OCI-LY3 (cell line): ENCODE data around the gene HDC.

ENCODE experiments used
- H2AFZ ChIP-seq: fragments of 200-600, 300-600 bp; shearing (Covaris generic); 2 replicates; pipeline ENCODE4 v1.6.0; 2014; ENCODE audit warnings: antibody characterized with exemption, low read depth, low read length
- H3K27ac ChIP-seq: fragments of 200-600, 300-600 bp; sonication (generic); 2 replicates; pipeline ENCODE4 v1.5.1; 2014; ENCODE audit warnings: mild to moderate bottlenecking, low read length, moderate library complexity, mixed read lengths
- H3K27me3 ChIP-seq: fragments of 200-600, 300-600 bp; sonication (generic); 2 replicates; pipeline ENCODE4 v1.6.1; 2014; ENCODE audit warnings: low read depth, low read length, mixed read lengths
- H3K36me3 ChIP-seq: fragments of 200-600, 300-600 bp; sonication (generic); replicated peaks from 2 replicates; pipeline ENCODE3; 2014; ENCODE audit warnings: low read depth, low read length, mixed read lengths
- H3K4me1 ChIP-seq: fragments of 300-600, 200-600 bp; sonication (generic); 2 replicates; pipeline ENCODE4 v1.6.1; 2014; ENCODE audit warnings: low read length, mixed read lengths
- H3K4me2 ChIP-seq: fragments of 200-600, 300-600 bp; sonication (generic); 2 replicates; pipeline ENCODE4 v1.6.1; 2014; ENCODE audit warnings: low read length, mixed read lengths
- H3K4me3 ChIP-seq: fragments of 300-600, 200-600 bp; sonication (generic); 2 replicates; pipeline ENCODE4 v1.5.1; 2014; ENCODE audit warnings: antibody characterized with exemption, mild to moderate bottlenecking, low read length, moderate library complexity
- H3K79me2 ChIP-seq: fragments of 300-600, 200-600 bp; shearing (Covaris generic); 2 replicates; pipeline ENCODE4 v1.6.1; 2014; ENCODE audit warnings: mild to moderate bottlenecking, low read length, mixed read lengths
- H3K9ac ChIP-seq: fragments of 300-600, 200-600 bp; shearing (Covaris generic); 2 replicates; pipeline ENCODE4 v1.6.0; 2014; ENCODE audit warnings: mild to moderate bottlenecking, low read length, moderate library complexity
- H3K9me3 ChIP-seq: fragments of 200-600, 300-600 bp; shearing (Covaris generic); 2 replicates; pipeline ENCODE4 v1.6.1; 2014; ENCODE audit warnings: low read length, mixed read lengths; ENCODE audit not compliant: insufficient read depth
- H4K20me1 ChIP-seq: fragments of 200-600, 300-600 bp; sonication (generic); 2 replicates; pipeline ENCODE4 v1.6.1; 2016; ENCODE audit warnings: low read length, mixed read lengths; ENCODE audit not compliant: insufficient read depth
- EZH2phosphoT487 ChIP-seq: fragments of 200-600 bp; shearing (Covaris generic); IDR thresholded peaks from 2 replicates; pipeline ENCODE4 v1.6.1; 2018; ENCODE audit warnings: antibody characterized with exemption, mixed run types, low read depth
- TF ChIP-seq, protein P1 (sequence below): fragments of 200-600, 300-600 bp; sonication (generic); IDR thresholded peaks from 2 replicates; pipeline ENCODE4 v1.5.1; 2014; ENCODE audit warnings: antibody characterized with exemption, low read length, low read depth

The HDC gene

DNA sequence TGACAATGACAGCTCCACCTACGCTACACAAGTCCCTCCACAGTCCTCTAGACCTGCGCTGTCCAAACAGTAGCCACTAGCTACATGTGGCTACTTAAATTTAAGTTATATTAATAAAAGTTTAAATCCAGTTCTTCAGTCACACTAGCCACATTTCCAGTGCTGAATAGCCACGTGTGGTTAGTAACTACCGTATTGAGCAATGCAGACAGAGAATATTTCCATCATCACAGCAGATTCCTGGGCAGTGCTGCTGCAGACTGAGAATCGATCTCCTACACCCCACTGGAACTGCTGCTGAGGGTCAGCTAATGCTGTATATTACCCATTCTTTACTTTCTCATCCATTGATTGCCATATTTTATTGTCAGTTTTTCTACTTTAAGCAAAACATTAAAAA, 40.9 kb downstream of the HDC start:
- Histone ChIP-seq H3K27ac (no peak overlapping the region), H3K4me3 (no peak overlapping the region), H2AFZ (no peak overlapping the region), H3K9ac (no peak overlapping the region), H3K4me2 (no peak overlapping the region), H3K9me3 (no peaks in the 10 kb centered on the region), H4K20me1 (no peaks in the 10 kb centered on the region), H3K27me3 (peaks cover 7% of the 10 kb centered on the region; the same call in 1 of the 2 replicates), H3K36me3 (no peaks in the 10 kb centered on the region), H3K79me2 (no peaks in the 10 kb centered on the region), H3K4me1 (no peaks in the 10 kb centered on the region)
- TF ChIP-seq, protein P1, sequence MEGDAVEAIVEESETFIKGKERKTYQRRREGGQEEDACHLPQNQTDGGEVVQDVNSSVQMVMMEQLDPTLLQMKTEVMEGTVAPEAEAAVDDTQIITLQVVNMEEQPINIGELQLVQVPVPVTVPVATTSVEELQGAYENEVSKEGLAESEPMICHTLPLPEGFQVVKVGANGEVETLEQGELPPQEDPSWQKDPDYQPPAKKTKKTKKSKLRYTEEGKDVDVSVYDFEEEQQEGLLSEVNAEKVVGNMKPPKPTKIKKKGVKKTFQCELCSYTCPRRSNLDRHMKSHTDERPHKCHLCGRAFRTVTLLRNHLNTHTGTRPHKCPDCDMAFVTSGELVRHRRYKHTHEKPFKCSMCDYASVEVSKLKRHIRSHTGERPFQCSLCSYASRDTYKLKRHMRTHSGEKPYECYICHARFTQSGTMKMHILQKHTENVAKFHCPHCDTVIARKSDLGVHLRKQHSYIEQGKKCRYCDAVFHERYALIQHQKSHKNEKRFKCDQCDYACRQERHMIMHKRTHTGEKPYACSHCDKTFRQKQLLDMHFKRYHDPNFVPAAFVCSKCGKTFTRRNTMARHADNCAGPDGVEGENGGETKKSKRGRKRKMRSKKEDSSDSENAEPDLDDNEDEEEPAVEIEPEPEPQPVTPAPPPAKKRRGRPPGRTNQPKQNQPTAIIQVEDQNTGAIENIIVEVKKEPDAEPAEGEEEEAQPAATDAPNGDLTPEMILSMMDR: no peak
- TF ChIP-seq EZH2phosphoT487: no peak

DNA sequence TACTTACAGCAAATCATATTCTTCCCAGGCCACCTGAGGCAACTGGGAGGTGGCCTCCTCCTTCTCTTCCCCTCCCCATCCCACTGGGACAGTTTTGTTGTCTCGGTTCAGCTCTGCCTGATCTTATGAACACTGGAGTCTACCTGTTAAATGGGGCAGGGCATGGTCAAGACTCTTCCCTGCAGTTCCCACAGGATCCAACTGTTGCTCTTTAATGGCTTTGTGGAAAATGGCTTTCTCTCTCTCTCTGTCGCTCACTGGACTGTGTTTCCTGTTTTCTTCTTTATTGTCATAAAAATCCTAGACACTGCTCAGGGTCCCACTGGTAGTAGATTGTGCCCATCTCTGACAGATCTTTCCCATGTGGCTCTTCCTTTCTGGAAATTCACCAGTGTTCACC, 43.3 kb downstream of the HDC start:
- H3K9me3 ChIP-seq: no peaks in the 10 kb centered on the region
- no peaks in the 10 kb centered on the region for H4K20me1 ChIP-seq
- H3K4me1 ChIP-seq: no peaks in the 10 kb centered on the region
- no peak overlapping the region for H3K4me3 ChIP-seq
- no peaks in the 10 kb centered on the region for H3K36me3 ChIP-seq
- H3K4me2 ChIP-seq: no peak overlapping the region
- no peak overlapping the region for H2AFZ ChIP-seq
- peaks cover 7% of the 10 kb centered on the region; the same call in 1 of the 2 replicates for H3K27me3 ChIP-seq
- H3K27ac ChIP-seq: no peak overlapping the region
- no peaks in the 10 kb centered on the region for H3K79me2 ChIP-seq
- H3K9ac ChIP-seq: no peak overlapping the region
- TF ChIP-seq EZH2phosphoT487: no peak
- TF ChIP-seq, protein P1: no peak

DNA sequence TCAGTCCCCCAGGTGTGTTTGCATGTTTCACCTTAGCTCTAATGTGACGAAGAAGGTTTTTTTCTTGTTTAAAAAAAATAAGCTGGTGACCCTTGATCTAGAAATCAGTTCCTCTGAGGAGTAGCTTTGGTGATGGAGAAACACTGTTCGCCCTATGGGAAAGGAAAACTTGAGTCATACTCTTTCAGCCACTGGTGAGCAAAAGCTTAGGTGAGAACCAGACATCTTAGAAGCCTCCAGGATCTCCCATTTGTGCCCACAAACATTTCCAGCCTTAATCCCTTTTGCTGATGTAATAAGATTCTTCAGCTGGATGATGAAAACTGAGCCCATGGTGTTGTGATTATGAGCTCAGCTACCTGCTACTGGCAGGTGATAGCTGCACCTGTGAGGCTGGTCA, 45.7 kb downstream of the HDC start:
- no peak overlapping the region for H2AFZ ChIP-seq
- no peak for TF ChIP-seq EZH2phosphoT487
- TF ChIP-seq, protein P1: no peak
- H3K4me1 ChIP-seq: no peaks in the 10 kb centered on the region
- no peaks in the 10 kb centered on the region for H3K36me3 ChIP-seq
- H3K4me3 ChIP-seq: no peak overlapping the region
- H3K27me3 ChIP-seq: peaks cover 7% of the 10 kb centered on the region; the same call in 1 of the 2 replicates
- H3K9me3 ChIP-seq: no peaks in the 10 kb centered on the region
- H4K20me1 ChIP-seq: no peaks in the 10 kb centered on the region
- no peaks in the 10 kb centered on the region for H3K79me2 ChIP-seq
- H3K4me2 ChIP-seq: no peak overlapping the region
- no peak overlapping the region for H3K9ac ChIP-seq
- H3K27ac ChIP-seq: no peak overlapping the region

GRCh38 chr15:50218691-50219090, 46.8 kb downstream of the HDC start:
- Histone ChIP-seq H3K27me3 (peaks cover 7% of the 10 kb centered on the region; the same call in 1 of the 2 replicates), H4K20me1 (no peaks in the 10 kb centered on the region), H3K36me3 (no peaks in the 10 kb centered on the region), H3K79me2 (no peaks in the 10 kb centered on the region), H2AFZ (no peak overlapping the region), H3K9ac (no peak overlapping the region), H3K4me3 (no peak overlapping the region), H3K9me3 (no peaks in the 10 kb centered on the region), H3K27ac (no peak overlapping the region), H3K4me2 (no peak overlapping the region), H3K4me1 (no peaks in the 10 kb centered on the region)
- TF ChIP-seq, protein P1: no peak
- no peak for TF ChIP-seq EZH2phosphoT487
